ENCODE results near the gene ALCAM.

Gene ALCAM

DNA sequence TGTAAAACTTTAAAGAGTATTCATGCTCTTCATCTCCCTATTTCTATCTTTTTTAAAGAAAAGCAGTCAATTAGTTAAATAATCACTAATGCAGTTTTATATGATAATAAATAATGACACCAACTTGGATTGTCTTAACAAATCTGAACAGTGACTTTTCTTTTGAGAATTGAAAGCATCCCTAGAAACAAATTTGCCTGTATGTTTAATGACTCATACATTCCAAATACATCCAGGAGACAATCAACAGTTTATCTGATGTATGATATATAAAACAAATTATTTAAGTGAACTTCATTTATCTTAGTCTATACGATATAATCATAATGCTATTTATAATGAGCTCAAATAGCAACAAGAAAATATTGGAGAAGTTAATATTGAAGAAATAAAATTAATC lies 78.0 kb downstream of the ALCAM start:
- no peaks in the 10 kb centered on the region for H3K9me3 ChIP-seq (ENCODE audit: control insufficient read depth, insufficient read depth, low read depth, low read length)
- no peak overlapping the region for H3K27ac ChIP-seq (ENCODE audit: extremely low read depth, low read depth, low read length)
- no peaks in the 10 kb centered on the region for H3K4me1 ChIP-seq (ENCODE audit: control insufficient read depth, insufficient read depth, low read length)
- no peaks in the 10 kb centered on the region for H3K36me3 ChIP-seq (ENCODE audit: control insufficient read depth in 2 of 2, insufficient read depth in 1 of 2, low read length in 2 of 2)
- POLR2A ChIA-PET, result no interaction called here
- TF ChIP-seq, protein P1, sequence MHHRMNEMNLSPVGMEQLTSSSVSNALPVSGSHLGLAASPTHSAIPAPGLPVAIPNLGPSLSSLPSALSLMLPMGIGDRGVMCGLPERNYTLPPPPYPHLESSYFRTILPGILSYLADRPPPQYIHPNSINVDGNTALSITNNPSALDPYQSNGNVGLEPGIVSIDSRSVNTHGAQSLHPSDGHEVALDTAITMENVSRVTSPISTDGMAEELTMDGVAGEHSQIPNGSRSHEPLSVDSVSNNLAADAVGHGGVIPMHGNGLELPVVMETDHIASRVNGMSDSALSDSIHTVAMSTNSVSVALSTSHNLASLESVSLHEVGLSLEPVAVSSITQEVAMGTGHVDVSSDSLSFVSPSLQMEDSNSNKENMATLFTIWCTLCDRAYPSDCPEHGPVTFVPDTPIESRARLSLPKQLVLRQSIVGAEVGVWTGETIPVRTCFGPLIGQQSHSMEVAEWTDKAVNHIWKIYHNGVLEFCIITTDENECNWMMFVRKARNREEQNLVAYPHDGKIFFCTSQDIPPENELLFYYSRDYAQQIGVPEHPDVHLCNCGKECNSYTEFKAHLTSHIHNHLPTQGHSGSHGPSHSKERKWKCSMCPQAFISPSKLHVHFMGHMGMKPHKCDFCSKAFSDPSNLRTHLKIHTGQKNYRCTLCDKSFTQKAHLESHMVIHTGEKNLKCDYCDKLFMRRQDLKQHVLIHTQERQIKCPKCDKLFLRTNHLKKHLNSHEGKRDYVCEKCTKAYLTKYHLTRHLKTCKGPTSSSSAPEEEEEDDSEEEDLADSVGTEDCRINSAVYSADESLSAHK (tag by site-specific recombination; IDR thresholded peaks at IDR 0.05), result no peak
- TF ChIP-seq PRDM10 (tag by site-specific recombination; IDR thresholded peaks at IDR 0.05) (no peak), ZNF48 (tag by site-specific recombination; IDR thresholded peaks at IDR 0.05) (no peak), ZNF114 (tag by site-specific recombination; IDR thresholded peaks at IDR 0.05) (no peak), TCF7L2 (IDR thresholded peaks at IDR 0.05; ENCODE audit: borderline replicate concordance, low read depth, low read length) (no peak), ZNF350 (tag by site-specific recombination; IDR thresholded peaks at IDR 0.05) (no peak), HOXD13 (CRISPR knock-in tag; IDR thresholded peaks at IDR 0.05; ENCODE audit: borderline replicate concordance) (no peak)
- CTCF ChIA-PET, result no interaction called here
- no peak overlapping the region for H3K4me3 ChIP-seq (ENCODE audit: low read depth, low read length)

GRCh38 chr3:105448338-105448982 lies 81.8 kb downstream of the ALCAM start:
- TF ChIP-seq ZNF701 (tag by site-specific recombination; IDR thresholded peaks at IDR 0.05) (no peak), ZNF555 (tag by site-specific recombination; conservative IDR thresholded peaks at IDR 0.05) (no peak), ZNF132 (tag by site-specific recombination; IDR thresholded peaks at IDR 0.05; ENCODE audit: borderline replicate concordance) (no peak), ZBTB21 (tag by site-specific recombination; IDR thresholded peaks at IDR 0.05) (no peak), SP7 (tag by site-specific recombination; IDR thresholded peaks at IDR 0.05) (no peak), ZNF76 (tag by site-specific recombination; IDR thresholded peaks at IDR 0.05; ENCODE audit: borderline replicate concordance, low read depth) (no peak), ZNF580 (tag by site-specific recombination; IDR thresholded peaks at IDR 0.05) (no peak), OSR2 (tag by site-specific recombination; IDR thresholded peaks at IDR 0.05) (no peak), INSM2 (tag by site-specific recombination; IDR thresholded peaks at IDR 0.05) (no peak)
- TF ChIP-seq, protein P2, sequence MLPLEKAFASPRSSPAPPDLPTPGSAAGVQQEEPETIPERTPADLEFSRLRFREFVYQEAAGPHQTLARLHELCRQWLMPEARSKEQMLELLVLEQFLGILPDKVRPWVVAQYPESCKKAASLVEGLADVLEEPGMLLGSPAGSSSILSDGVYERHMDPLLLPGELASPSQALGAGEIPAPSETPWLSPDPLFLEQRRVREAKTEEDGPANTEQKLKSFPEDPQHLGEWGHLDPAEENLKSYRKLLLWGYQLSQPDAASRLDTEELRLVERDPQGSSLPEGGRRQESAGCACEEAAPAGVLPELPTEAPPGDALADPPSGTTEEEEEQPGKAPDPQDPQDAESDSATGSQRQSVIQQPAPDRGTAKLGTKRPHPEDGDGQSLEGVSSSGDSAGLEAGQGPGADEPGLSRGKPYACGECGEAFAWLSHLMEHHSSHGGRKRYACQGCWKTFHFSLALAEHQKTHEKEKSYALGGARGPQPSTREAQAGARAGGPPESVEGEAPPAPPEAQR (tag by site-specific recombination; IDR thresholded peaks at IDR 0.05), result no peak
- TF ChIP-seq, protein P1 (tag by site-specific recombination; IDR thresholded peaks at IDR 0.05), result no peak
- CTCF ChIA-PET, result no interaction called here

More at GRCh38 chr3:105448338-105448982, 81.8 kb downstream of the ALCAM start:
- POLR2A ChIA-PET, result no interaction called here
- Histone ChIP-seq H3K4me3 (ENCODE audit: low read depth, low read length) (no peak overlapping the region), H3K4me1 (ENCODE audit: control insufficient read depth, insufficient read depth, low read length) (no peaks in the 10 kb centered on the region), H3K27ac (ENCODE audit: extremely low read depth, low read depth, low read length) (no peak overlapping the region), H3K9me3 (ENCODE audit: control insufficient read depth, insufficient read depth, low read depth, low read length) (no peaks in the 10 kb centered on the region), H3K36me3 (ENCODE audit: control insufficient read depth in 2 of 2, insufficient read depth in 1 of 2, low read length in 2 of 2) (no peaks in the 10 kb centered on the region)

Data from HEK293 (cell line).